Stimulated activated CD8-positive, alpha-beta memory T cell treated with anti-CD3 and anti-CD28 coated beads, Interleukin-7, amount 100 ng/mL, for 48 hours (primary cell): ENCODE results near the gene ACADVL.
A peak's percentile ranks its signal among the peaks of the same experiment; 100 is the strongest.

Experiments used
- DNase-seq, 2 donors: peaks; one replicate each; pipeline ENCODE4 v3.0.0-alpha.2; 2020; ENCODE audit warnings: low read depth in 1 of 2; ENCODE audit errors: extremely low read depth in 1 of 2

The ACADVL gene

DNA sequence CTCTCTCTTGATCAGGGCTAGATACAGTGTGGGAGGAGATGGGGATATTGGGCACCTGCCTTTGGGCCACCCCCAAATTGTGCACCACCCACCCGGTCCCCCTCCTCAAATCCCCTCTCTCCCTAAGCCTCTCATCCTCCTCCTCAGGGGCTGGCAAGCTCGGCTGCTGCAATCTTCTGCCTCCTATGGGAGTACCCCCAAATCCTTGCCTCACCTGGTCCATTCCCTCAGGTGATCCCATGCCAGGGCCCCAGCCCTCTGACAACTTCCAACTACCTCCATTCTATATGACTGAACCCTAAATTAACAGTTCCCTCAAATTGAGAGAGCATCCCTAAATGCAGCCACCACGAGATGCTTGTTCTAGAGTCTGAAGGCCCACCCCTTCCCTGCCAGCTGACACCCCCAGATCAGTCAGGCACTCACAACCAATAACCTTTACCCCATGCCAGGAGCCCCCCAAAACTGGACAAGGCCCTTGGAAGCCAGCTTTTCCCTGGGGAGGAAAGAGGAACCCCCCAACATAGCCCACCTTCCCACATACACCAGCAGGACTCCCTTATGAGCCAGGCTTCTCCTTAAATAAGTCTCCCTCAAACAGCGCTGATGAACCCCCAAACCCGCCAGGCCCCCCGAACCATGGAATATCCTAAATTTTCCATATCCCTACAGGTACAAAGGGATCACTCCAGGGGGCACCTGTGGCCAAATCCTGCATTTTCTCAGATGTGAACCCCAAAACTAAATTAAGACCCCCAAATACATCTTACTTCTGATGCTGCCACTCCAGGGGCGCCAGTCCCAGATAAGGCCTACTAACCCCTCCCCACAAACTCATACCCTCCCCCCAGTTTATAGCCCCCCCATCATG is 3.3 kb upstream of the ACADVL start:
- no peak for DNase-seq

DNA sequence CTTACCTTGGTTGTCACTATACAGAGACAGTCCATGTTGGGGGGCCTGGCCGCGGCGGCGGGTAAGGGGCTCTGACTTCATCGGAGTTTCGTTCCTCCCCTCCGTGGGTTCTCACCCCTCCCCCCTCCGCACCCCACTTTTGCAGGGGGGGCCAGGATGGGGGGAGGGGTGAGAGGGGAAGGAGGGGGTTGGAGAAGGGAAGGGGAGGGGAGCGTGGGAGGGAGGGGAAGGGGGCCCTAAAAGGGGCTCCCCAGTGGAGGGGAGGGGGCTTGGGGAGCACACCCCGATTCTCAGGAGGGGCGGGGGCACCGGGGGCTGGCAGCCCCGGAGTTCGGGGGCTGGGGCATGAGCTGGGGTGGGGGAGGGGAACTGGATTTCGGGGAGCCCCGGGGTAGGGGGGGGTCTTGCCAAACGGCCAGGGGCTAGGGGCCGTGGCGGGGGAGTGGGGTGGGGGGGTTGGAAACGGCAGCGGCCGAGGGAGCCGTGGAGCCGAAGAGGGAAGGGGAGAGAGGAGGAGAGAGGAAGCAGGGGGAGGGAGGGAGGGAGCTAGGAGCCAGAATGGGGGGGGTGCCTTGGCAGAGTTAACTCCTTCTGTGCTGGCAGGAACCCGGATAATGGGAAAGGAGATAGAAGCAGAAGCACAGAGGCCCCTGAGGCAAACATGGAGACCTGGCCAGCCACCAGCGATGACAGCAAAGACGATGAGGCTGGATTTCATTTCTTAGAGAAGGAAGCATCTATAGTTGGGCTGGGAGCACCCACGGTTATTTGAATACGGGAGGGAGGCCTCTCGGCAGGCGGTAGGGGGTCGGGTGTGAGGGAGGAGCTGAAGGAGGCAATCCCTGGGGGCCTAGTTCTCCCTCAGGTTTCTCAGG is 2.4 kb upstream of the ACADVL start:
- DNase-seq, result no peak

DNA sequence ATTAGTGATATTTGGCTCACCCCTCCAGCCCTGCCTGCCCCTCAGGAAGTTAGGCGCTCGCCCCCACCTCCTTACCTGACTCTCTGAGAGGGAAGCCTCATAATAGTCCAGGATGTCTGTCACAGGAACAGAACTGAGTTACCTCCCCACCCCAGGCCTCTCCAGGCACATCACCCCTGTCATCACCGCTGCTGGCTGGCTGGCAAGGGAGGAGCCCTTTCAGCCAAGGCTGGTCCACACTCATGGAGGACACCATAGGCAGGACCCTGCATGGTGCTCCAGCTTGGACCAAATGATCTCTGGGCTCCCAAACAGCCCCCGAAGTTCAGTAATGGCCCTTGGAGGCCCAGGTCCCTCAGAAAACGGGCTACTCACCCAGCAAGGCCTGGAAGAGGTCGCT is 1.6 kb upstream of the ACADVL start:
- DNase-seq, result no peak

- no peak for DNase-seq
These were observed 980 bp upstream of the ACADVL start for GRCh38 chr17:7218758-7219157.

DNA sequence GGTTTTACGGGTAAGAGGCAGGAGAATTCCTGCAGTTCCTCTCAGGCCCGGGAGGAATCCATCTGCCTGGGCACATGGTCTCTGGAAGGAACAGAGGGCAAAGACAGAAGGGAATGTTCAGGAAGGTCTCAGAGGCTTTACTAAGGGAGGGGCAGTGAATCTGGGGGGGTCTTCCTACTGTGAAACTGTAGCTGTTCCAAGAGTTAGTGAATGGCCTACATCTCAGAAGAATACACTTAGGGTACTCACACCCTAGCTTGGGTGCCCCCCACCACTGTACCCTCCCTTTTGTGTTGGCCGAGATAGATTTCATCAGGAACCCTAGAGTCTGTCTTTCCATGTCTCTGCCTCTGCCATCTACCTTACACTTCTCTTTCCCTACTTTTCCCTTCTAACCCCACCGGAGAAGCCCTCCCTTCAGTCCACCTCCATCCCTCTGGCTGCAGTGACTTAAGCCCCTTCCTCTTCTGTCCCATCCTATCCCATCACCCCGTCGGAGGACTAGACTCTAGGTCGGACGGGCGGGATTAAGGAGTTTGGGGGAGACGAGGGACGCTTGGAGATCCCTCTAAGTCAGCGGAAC is 418 bp upstream of the ACADVL start:
- no peak for DNase-seq

- peak in 1 of 2 donors; percentile 57 for DNase-seq
These were observed 997 bp downstream of the ACADVL start for GRCh38 chr17:7220593-7221277.

GRCh38 chr17:7221278-7222092 is 1.7 kb downstream of the ACADVL start:
- no peak for DNase-seq

DNA sequence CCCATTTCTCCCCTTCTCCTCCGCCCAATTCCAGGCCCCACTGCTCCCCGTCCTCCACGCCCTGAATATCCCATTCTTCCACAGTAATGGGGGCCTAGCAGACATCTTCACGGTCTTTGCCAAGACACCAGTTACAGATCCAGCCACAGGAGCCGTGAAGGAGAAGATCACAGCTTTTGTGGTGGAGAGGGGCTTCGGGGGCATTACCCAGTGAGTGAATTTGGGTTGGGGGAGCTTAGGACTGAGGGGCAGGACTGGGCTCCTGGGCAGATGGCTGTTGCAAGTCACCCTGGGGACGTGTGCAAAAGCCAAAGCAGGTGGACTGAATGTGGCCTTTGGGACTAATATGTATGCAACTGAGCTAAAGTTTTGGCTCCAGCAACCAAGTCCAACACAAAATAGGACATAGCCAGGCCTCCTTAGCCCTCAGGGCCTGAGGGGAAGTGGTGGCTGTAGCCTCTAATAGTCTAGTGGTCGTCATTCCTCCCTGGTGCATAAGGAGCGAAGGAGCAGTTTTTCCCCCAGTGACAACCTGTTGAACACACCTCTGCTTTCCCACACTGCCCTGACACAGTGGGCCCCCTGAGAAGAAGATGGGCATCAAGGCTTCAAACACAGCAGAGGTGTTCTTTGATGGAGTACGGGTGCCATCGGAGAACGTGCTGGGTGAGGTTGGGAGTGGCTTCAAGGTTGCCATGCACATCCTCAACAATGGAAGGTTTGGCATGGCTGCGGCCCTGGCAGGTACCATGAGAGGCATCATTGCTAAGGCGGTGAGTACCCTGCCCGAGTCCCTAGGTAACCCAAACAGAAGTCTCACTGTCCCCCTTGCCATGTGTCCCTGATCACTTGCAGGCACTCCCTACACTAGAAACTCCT is 2.6 kb downstream of the ACADVL start:
- DNase-seq, result no peak

DNA sequence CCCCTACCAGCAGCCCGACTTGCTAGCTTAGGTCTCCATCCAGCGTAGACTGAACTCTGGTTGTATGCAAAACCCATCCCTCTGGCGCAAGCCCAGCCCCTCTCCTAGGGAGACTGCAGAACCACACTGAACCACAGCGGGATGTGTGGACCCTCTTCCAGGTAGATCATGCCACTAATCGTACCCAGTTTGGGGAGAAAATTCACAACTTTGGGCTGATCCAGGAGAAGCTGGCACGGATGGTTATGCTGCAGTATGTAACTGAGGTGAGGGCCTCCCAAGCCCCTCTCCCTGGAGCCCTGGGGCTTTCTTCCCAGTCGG is 3.2 kb downstream of the ACADVL start:
- DNase-seq, result no peak

GRCh38 chr17:7223375-7223774 is 3.6 kb downstream of the ACADVL start:
- DNase-seq, result no peak

DNA sequence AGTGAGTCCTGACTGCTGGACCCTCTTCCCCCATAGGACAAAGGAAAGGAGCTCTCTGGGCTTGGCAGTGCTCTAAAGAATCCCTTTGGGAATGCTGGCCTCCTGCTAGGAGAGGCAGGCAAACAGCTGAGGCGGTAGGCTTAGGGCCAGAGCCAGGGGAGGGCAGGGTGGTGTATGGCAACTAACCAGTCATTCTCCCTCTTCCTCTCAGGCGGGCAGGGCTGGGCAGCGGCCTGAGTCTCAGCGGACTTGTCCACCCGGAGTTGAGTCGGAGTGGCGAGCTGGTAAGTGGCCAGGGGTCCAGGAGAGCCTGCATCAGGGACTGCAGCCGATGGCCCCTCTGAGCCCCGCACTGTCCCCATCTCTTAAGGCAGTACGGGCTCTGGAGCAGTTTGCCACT is 4.4 kb downstream of the ACADVL start:
- no peak for DNase-seq

- no peak for DNase-seq
These were observed 4.9 kb downstream of the ACADVL start for GRCh38 chr17:7224661-7225111.

DNA sequence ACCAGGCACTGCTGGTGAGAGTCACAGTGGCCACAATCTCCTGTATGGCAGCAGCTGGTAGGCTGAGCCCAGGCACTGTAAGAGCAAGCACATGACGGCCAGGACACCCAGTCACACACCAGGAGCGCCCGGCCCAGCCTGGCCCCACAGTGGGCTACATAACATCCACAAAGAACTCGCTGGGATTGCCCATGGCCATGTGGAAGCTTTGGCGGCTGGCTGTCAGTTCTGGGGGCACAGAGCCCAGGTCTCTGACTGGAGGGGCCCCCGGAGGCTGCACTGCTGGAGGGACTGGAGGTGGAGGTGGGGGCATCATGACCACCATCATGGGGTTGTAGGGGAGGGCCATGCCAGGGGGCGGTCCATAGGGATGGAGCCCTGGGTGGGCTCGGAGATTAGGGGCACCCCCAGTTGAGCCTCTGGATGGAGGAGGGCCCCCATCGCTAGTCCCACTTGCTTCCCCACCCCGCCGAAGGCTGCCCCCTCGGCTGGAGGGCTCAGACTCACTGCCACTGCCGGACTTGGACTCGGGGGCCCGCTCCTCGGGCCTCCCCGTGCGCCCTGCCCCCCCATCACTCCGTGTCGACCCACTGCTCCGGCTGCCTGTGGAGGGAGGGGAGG is 6.1 kb downstream of the ACADVL start:
- no peak for DNase-seq

DNA sequence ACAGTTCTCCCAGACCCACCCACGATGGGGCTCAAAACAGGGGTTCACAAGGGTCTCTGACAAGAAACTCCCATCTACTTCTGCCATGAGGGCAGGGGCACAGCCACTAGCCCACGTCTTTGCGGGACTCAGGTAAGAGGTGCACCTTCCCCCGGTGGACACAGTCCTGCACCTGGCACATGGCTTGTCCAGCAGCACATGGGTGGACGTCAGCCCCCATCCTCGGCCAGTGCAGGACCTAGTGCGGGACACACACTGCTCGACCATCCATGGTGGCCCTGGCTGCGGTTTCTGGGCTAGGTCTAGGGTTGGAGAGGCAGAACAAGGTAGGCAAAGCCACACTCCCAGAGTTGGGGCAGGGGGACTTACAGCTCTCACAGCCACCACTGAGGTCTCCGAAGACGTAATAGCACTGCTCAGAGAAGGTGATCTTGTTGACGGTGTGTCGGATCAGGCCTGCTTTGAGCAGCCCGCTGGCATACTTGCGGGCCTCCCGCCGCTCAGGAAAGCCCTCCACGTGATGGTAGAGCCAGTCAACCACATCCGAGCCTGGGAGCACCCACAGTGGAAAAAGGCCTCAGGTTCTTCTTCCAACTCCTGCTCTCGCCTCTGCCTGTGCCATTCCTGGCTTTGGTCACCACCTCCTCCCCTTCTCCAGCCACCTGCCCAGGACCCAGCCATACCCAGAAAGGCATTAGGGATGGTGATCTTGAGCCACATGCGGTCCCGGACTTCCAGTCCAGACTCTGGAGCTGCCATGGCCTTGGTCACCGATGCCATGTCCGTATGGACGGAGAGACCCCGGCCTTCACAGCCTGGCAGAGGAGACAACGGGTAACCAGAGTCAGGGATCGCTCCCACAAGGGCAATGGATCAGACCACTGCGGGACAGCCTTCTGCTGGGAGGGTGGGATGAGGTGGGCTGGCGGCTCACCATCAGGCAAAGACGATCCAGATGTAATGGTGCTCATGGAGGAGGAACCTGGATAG is 7.3 kb downstream of the ACADVL start:
- DNase-seq, result no peak

DNA sequence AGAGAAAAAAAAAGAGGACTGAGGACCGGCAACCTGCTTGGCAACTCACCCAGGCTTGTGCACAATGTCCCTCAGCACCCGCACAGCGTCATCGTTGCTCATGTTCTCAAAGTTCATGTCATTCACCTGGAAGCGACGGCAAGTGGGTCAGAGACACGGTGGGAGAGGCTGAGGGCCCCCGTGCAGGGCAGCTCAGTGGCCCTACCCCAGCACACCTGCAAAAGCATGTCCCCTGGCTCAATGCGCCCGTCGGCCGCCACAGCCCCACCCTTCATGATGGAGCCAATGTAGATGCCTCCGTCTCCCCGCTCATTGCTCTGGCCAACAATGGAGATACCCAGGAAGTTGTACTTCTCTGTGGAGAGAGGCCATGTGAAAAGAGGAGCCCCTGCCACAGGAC is 9.2 kb downstream of the ACADVL start:
- DNase-seq, result no peak

GRCh38 chr17:7229504-7229903 is 9.8 kb downstream of the ACADVL start:
- no peak for DNase-seq

- DNase-seq, result no peak
These were observed 12.4 kb downstream of the ACADVL start for GRCh38 chr17:7232114-7232513.

DNA sequence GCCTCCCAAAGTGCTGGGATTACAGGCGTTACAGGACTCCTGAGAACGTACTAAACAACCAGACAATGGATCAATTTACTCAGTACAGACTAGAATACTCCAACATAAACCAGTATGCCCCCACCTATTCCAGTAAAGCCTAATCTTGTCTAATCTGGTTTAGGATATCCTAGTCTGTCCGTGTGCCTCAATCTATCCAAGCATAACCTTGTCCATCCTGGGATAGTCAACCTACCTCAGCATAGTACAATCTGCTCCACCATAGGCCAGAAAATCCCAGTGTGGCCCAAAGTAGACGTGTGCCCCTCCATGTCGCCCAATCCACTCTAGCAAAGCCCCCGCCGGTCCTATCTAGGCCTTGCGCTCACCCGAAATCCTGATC is 14.0 kb downstream of the ACADVL start:
- DNase-seq, result no peak
